Spleen (tissue), 11 donors: ENCODE data around the gene ZMYM4. TPM values are rescaled to one million over a fixed set of nuclear protein-coding genes. Genes with fewer than 3 reads are reported as not detected.

Source experiments
- DNase-seq: peaks from one replicate; pipeline ENCODE4 v3.0.0-alpha.2; 2020
- H3K27ac ChIP-seq, 8 donors: fragments of 200-600 bp; sonication (generic) in 7 of 8; 1 replicate in 4 of 8; 2 replicates in 4 of 8; pipeline versions ENCODE4 v1.5.0 to v1.8.0; 2016 to 2021; ENCODE audit warnings: inconsistent platforms in 4 of 8, mild to moderate bottlenecking in 4 of 8, moderate library complexity in 1 of 8
- H3K27me3 ChIP-seq, 7 donors: fragments of 200-600 bp; sonication (generic) in 6 of 7; replicated peaks in 1 of 7; 1 replicate in 4 of 7; 2 replicates in 3 of 7; pipeline versions ENCODE4 v1.5.0 to v1.8.0; 2016 to 2021; ENCODE audit warnings: inconsistent platforms in 3 of 7, mild to moderate bottlenecking in 1 of 7
- H3K36me3 ChIP-seq, 6 donors: fragments of 200-600 bp; sonication (generic) in 5 of 6; 1 replicate in 4 of 6; 2 replicates in 2 of 6; pipeline versions ENCODE4 v1.5.0 to v1.8.0; 2016 to 2021; ENCODE audit warnings: inconsistent platforms in 2 of 6
- H3K4me1 ChIP-seq, 6 donors: fragments of 200-600 bp; sonication (generic) in 5 of 6; 1 replicate in 3 of 6; 2 replicates in 3 of 6; pipeline versions ENCODE4 v1.5.0 to v1.8.0; 2016 to 2021; ENCODE audit warnings: inconsistent platforms in 3 of 6
- H3K4me3 ChIP-seq, 8 donors: fragments of 200-600 bp; sonication (generic) in 7 of 8; 1 replicate in 4 of 8; 2 replicates in 4 of 8; pipeline versions ENCODE4 v1.5.0 to v1.8.0; 2016 to 2021; ENCODE audit warnings: inconsistent platforms in 4 of 8, mild to moderate bottlenecking in 4 of 8, moderate library complexity in 2 of 8
- H3K9me3 ChIP-seq, 8 donors: fragments of 200-600 bp; sonication (generic) in 7 of 8; 1 replicate in 4 of 8; 2 replicates in 4 of 8; pipeline versions ENCODE4 v1.5.0 to v1.8.0; 2016 to 2021; ENCODE audit warnings: inconsistent platforms in 4 of 8
- POLR2A ChIP-seq, 3 donors: fragments of 450-650 bp; IDR thresholded peaks; one replicate each; pipeline ENCODE4 v1.5.1; 2017; ENCODE audit warnings: antibody characterized with exemption in 3 of 3, mild to moderate bottlenecking in 1 of 3
- POLR2AphosphoS5 ChIP-seq, 3 donors: sonication (generic); formaldehyde crosslinking; IDR thresholded peaks; one replicate each; pipeline ENCODE4 v1.5.1; 2017; ENCODE audit warnings: antibody characterized with exemption in 3 of 3
- WGBS, 5 donors: extraction: QIAGEN DNeasy Blood & Tissue Kit in 3 of 5; methylation state at CpG; one replicate each; pipeline versions ENCODE4 v1.1.5 to v1.1.7; 2013 to 2018; 5-methylcytosine and 5-hydroxymethylcytosine counted together
- intact Hi-C: fragments of 100-400 bp; cut with DNase I; formaldehyde crosslinking; loops from one replicate; pipeline ENCODE4 v1.15.0; 2023; ENCODE audit warnings: low total_unique reads
- polyA plus RNA-seq, 3 donors: library from polyadenylated mRNA; stranded (reverse); fragments of 200-250 nt; gene quantifications; one replicate each; pipeline ENCODE4 v1.2.1, GENCODE V29; 2013
- total RNA-seq, 7 donors: library from RNA; depleted of rRNA in 3 of 7; stranded (reverse); fragments of >200 nt in 3 of 7; fragmentation: NEBNext Ultra II Directional in 4 of 7; extraction: Animal tissue kit (Norgen Biotek cat#: 25700) in 4 of 7; gene quantifications; one replicate each; pipeline versions ENCODE4 v1.1.0 to v1.2.1, GENCODE V29; 2016 to 2021
- TF ChIP-seq, protein P1 (sequence below), 11 experiments: fragments of 200-600 bp in 7 of 11; fragments of 450-650 bp in 4 of 11; sonication (generic) in 4 of 11; IDR thresholded peaks in 8 of 11; conservative IDR thresholded peaks in 3 of 11; 1 replicate in 7 of 11; 2 replicates in 4 of 11; pipeline versions ENCODE4 v1.4.0 to v1.8.0; 2016 to 2021; ENCODE audit warnings: antibody characterized with exemption in 11 of 11, inconsistent platforms in 4 of 11, mild to moderate bottlenecking in 1 of 11
- donor health status: healthy with polysubstance abuse.
- donor health status: DM: no; HTN: no; CAD: no; lungs with moderate emphysema.
- donor health status: DM: no; HTN: no; CAD: no.
- donor health status: Bipolar disorder and iron deficiency.
- donor health status: healthy.
- donor health status: DM: no; HTN: no; CAD: no.
- donor health status: DM: yes; HTN: yes; CAD: no.

Gene ZMYM4
- total and polyA plus RNA-seq, 10 donors = 9.0 to 70.2 (median 47.1) TPM

DNA sequence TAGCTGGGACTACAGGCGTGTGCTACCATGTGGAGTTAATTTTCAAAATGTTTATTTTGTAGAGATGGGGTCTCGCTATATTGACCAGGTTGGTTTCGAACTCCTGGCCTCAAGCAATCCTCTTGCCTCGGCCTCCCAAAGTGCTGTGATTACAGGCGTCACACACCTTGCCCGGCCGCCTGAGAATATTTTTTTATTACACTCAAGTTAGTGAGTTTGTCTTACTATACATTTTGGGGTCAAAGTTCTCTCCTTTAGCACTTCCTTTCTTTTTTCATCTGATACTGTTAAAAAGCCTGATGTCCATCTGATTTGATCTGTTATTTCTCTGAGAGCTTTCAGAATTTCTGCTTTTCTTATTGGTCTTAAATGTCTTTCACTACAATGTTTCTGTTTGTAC, 159.9 kb downstream of the ZMYM4 start:
- TF ChIP-seq POLR2A (IDR thresholded peaks at IDR 0.05) (no peak), POLR2AphosphoS5 (IDR thresholded peaks at IDR 0.05) (no peak)
- TF ChIP-seq, protein P1, sequence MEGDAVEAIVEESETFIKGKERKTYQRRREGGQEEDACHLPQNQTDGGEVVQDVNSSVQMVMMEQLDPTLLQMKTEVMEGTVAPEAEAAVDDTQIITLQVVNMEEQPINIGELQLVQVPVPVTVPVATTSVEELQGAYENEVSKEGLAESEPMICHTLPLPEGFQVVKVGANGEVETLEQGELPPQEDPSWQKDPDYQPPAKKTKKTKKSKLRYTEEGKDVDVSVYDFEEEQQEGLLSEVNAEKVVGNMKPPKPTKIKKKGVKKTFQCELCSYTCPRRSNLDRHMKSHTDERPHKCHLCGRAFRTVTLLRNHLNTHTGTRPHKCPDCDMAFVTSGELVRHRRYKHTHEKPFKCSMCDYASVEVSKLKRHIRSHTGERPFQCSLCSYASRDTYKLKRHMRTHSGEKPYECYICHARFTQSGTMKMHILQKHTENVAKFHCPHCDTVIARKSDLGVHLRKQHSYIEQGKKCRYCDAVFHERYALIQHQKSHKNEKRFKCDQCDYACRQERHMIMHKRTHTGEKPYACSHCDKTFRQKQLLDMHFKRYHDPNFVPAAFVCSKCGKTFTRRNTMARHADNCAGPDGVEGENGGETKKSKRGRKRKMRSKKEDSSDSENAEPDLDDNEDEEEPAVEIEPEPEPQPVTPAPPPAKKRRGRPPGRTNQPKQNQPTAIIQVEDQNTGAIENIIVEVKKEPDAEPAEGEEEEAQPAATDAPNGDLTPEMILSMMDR (IDR thresholded peaks at IDR 0.05 in 8 of 11, conservative IDR thresholded peaks at IDR 0.05 in 3 of 11) = no peak

DNA sequence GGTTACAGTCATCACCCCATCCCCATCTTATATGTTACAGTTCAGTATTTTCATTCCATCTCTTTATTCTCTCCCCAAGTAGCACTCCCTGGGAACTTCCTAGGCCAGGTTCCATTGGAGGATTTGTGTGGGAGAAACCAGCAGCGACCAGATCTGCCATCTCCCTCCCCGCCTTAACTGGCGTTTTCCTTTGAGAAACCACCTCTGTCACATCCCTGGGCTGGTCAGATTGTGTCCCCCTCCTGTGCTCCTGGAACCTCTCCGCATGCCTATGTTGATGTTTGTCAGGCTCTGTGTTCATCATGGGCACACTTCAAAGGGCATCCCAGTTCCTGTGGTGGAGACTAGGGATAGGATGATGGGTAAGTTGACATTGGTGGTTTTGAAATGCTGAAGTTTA, 162.3 kb downstream of the ZMYM4 start:
- Histone ChIP-seq H3K4me1 (peaks cover 0 to 5% (median 0%) of the 10 kb centered on the region in 6 donors), H3K27ac (no peak overlapping the region), H3K9me3 (no peaks in the 10 kb centered on the region), H3K36me3 (peaks cover 0 to 62% (median 38%) of the 10 kb centered on the region in 6 donors), H3K27me3 (no peaks in the 10 kb centered on the region), H3K4me3 (no peak overlapping the region)
- intact Hi-C loops = no loop called here
- peak in 1 of 3 donors; percentile 31 for TF ChIP-seq POLR2AphosphoS5 (IDR thresholded peaks at IDR 0.05)
- no peak for TF ChIP-seq POLR2A (IDR thresholded peaks at IDR 0.05)
- TF ChIP-seq, protein P1 (IDR thresholded peaks at IDR 0.05 in 8 of 11, conservative IDR thresholded peaks at IDR 0.05 in 3 of 11) = no peak
- no peak for DNase-seq
- 93 to 100% (median 97%) methylated on average over 4 of the region's 4 CpGs for WGBS, 5 donors

More for the DNA sequence above, 159.9 kb downstream of the ZMYM4 start:
- no peak for DNase-seq
- Histone ChIP-seq H3K36me3 (peaks cover 0 to 50% (median 17%) of the 10 kb centered on the region in 6 donors), H3K4me3 (no peak overlapping the region), H3K27ac (no peak overlapping the region), H3K9me3 (no peaks in the 10 kb centered on the region), H3K4me1 (peaks cover 0 to 9% (median 0%) of the 10 kb centered on the region in 6 donors), H3K27me3 (no peaks in the 10 kb centered on the region)
- WGBS, 5 donors = 97 to 98% (median 97%) methylated on average over 7 of the region's 7 CpGs
- intact Hi-C loops = no loop called here

DNA sequence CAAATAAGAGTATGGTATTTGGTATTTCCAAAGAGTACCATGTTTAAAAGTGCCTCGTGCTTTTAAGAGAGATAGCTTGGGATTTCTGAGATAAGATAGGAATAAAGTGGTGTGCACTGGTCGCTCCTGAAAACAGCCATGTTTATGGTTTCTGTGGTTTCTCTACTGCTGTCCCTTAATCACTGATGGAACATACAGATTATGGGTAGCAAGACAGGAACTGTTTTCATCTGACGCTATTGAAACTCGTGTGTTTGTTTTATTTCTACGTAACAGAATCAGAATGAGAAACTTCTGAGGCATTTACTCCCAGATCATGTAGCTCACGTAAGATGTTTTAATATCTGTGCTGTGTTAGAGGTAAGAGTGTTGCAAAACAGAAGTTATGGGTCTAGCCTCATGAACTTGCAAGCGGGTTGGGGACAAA, 162.7 kb downstream of the ZMYM4 start:
- Histone ChIP-seq H3K27ac (no peak overlapping the region), H3K27me3 (no peaks in the 10 kb centered on the region), H3K4me3 (no peak overlapping the region), H3K36me3 (peaks cover 0 to 66% (median 42%) of the 10 kb centered on the region in 6 donors), H3K9me3 (no peaks in the 10 kb centered on the region), H3K4me1 (peaks cover 0 to 1% (median 0%) of the 10 kb centered on the region in 6 donors)
- WGBS, 5 donors = 60 to 83% (median 69%) methylated on average over 7 of the region's 7 CpGs
- DNase-seq = no peak
- intact Hi-C loops = no loop called here
- no peak for TF ChIP-seq POLR2AphosphoS5 (IDR thresholded peaks at IDR 0.05)
- TF ChIP-seq, protein P1 (IDR thresholded peaks at IDR 0.05 in 8 of 11, conservative IDR thresholded peaks at IDR 0.05 in 3 of 11) = no peak
- TF ChIP-seq POLR2A (IDR thresholded peaks at IDR 0.05) = no peak

DNA sequence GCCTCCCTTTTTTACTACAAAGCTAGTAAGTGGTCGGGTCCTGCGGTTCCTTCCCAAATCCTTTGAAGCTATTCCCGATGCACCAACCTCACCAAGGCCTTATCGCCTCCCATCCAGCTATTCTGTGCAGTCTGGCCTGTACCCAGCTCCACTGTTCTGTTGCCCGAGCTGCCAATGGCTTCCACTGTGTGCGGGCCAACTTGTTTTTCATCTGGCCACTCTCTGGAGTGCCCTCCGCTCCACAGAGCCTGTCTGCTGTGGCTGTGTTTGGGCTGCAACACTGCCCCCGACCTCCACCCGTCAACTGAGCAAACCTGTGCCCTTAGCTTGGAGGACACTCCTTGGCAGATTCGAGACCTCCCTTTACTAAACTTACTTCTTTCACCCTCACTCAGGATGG, 163.7 kb downstream of the ZMYM4 start:
- H3K4me1 ChIP-seq = no peaks in the 10 kb centered on the region
- intact Hi-C loops = no loop called here

More for the DNA sequence above, 163.7 kb downstream of the ZMYM4 start:
- Histone ChIP-seq H3K9me3 (no peaks in the 10 kb centered on the region), H3K27ac (no peak overlapping the region), H3K27me3 (no peaks in the 10 kb centered on the region), H3K4me3 (no peak overlapping the region), H3K36me3 (peaks cover 0 to 73% (median 51%) of the 10 kb centered on the region in 6 donors)
- TF ChIP-seq, protein P1 (IDR thresholded peaks at IDR 0.05 in 8 of 11, conservative IDR thresholded peaks at IDR 0.05 in 3 of 11) = no peak
- no peak for TF ChIP-seq POLR2A (IDR thresholded peaks at IDR 0.05)
- TF ChIP-seq POLR2AphosphoS5 (IDR thresholded peaks at IDR 0.05) = peak in 2 of 3 donors; percentile 3 to 17
- WGBS, 5 donors = 89 to 96% (median 94%) methylated on average over 10 of the region's 10 CpGs
- no peak for DNase-seq
